HFFc6 (cell line): ENCODE measurements around the gene DEPDC7. TPM values are rescaled to one million over a fixed set of nuclear protein-coding genes. Genes with fewer than 3 reads are reported as not detected.

Source experiments
- DNase-seq: peaks from one replicate; pipeline ENCODE4 v3.0.0-alpha.2; 2018
- H3K27ac Mint-ChIP-seq: 2 replicates; pipeline ENCODE4 v1.8.0; 2020; ENCODE audit warnings: mild to moderate bottlenecking, mixed read lengths
- H3K27me3 Mint-ChIP-seq: 2 replicates; pipeline ENCODE4 v1.8.0; 2021; ENCODE audit warnings: mild to moderate bottlenecking, moderate library complexity, mixed read lengths; ENCODE audit not compliant: insufficient read depth
- H3K36me3 Mint-ChIP-seq: 2 replicates; pipeline ENCODE4 v1.8.0; 2021; ENCODE audit warnings: low read depth, mixed read lengths
- H3K4me1 Mint-ChIP-seq: 2 replicates; pipeline ENCODE4 v1.8.0; 2020; ENCODE audit warnings: low read depth, mixed read lengths
- H3K4me3 Mint-ChIP-seq: 2 replicates; pipeline ENCODE4 v1.8.0; 2020; ENCODE audit warnings: mild to moderate bottlenecking, moderate library complexity, mixed read lengths
- H3K9me3 Mint-ChIP-seq: 2 replicates; pipeline ENCODE4 v1.8.0; 2020; ENCODE audit warnings: mild to moderate bottlenecking, mixed read lengths
- total RNA-seq, 6 experiments: library from RNA; stranded (reverse); fragmentation: NEBNext Ultra II Directional; extraction: Animal tissue kit (Norgen Biotek cat#: 25700); gene quantifications; 2 replicates in 1 of 6; 3 replicates in 5 of 6; pipeline ENCODE4 v1.2.3, GENCODE V29; 2021
- TF ChIP-seq, protein P1 (sequence below): fragments of 200-600 bp; sonication (generic); IDR thresholded peaks from 2 replicates; pipeline ENCODE4 v1.5.0; 2021; ENCODE audit warnings: antibody characterized with exemption, mild to moderate bottlenecking

The DEPDC7 gene
- total RNA-seq, 6 experiments from 2014 or later = 14.5 to 19.1 (median 14.9) TPM

- Mint-ChIP-seq H3K4me1 (peaks cover 26% of the 10 kb centered on the region), H3K4me3 (no peak overlapping the region), H3K27me3 (peaks cover 6% of the 10 kb centered on the region)
Observed at GRCh38 chr11:33067294-33067693, 51.6 kb downstream of the DEPDC7 start.

DNA sequence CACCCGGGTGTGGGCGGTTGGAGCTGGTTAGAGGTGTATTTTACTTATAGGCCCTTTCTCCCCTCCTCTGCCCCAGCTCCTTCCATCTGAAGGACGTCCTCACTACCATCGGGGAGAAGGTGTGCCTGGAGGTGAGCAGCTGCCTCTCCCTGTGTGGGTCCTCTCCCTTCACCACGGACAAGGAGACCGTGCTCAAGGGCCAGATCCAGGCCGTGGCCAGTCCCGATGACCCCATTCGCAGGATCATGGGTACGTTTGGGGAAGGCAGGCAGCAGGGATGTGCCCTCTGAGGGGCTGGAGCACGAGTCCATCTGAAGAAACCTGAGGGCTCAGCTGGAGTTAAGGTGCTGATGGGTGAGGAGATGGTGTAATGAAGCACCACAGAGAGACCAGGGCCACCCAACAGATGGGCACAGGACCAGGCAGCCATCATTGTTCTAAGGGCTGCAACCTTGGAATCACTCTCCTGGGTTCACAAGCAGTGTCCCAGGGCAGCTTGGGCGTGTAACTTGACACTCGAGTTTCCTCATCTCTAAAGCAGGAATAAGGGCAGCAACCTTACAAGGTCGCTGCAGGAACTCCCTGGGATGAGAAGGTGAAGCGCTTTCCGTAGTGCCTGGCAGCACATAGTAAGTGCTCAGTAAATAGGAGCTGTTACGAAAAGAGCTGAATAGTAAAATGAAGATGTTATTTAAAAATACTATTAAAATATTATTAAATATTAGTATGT, 53.1 kb downstream of the DEPDC7 start:
- Mint-ChIP-seq H3K4me3 (no peak overlapping the region), H3K36me3 (peaks cover 43% of the 10 kb centered on the region), H3K9me3 (no peaks in the 10 kb centered on the region), H3K27me3 (peaks cover 6% of the 10 kb centered on the region), H3K27ac (no peak overlapping the region), H3K4me1 (peaks cover 11% of the 10 kb centered on the region)
- no peak for DNase-seq
- TF ChIP-seq, protein P1, sequence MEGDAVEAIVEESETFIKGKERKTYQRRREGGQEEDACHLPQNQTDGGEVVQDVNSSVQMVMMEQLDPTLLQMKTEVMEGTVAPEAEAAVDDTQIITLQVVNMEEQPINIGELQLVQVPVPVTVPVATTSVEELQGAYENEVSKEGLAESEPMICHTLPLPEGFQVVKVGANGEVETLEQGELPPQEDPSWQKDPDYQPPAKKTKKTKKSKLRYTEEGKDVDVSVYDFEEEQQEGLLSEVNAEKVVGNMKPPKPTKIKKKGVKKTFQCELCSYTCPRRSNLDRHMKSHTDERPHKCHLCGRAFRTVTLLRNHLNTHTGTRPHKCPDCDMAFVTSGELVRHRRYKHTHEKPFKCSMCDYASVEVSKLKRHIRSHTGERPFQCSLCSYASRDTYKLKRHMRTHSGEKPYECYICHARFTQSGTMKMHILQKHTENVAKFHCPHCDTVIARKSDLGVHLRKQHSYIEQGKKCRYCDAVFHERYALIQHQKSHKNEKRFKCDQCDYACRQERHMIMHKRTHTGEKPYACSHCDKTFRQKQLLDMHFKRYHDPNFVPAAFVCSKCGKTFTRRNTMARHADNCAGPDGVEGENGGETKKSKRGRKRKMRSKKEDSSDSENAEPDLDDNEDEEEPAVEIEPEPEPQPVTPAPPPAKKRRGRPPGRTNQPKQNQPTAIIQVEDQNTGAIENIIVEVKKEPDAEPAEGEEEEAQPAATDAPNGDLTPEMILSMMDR = no peak

More at GRCh38 chr11:33067294-33067693, 51.6 kb downstream of the DEPDC7 start:
- no peak overlapping the region for H3K27ac Mint-ChIP-seq
- TF ChIP-seq, protein P1 = no peak
- no peak for DNase-seq
- H3K9me3 Mint-ChIP-seq = no peaks in the 10 kb centered on the region
- H3K36me3 Mint-ChIP-seq = peaks cover 42% of the 10 kb centered on the region

- DNase-seq = no peak
- H3K27me3 Mint-ChIP-seq = peaks cover 3% of the 10 kb centered on the region
- no peak overlapping the region for H3K4me3 Mint-ChIP-seq
- no peaks in the 10 kb centered on the region for H3K9me3 Mint-ChIP-seq
- TF ChIP-seq, protein P1 = no peak
- no peaks in the 10 kb centered on the region for H3K4me1 Mint-ChIP-seq
- H3K27ac Mint-ChIP-seq = no peak overlapping the region
- H3K36me3 Mint-ChIP-seq = peaks cover 42% of the 10 kb centered on the region
Observed at GRCh38 chr11:33072465-33072864, 56.8 kb downstream of the DEPDC7 start.

Other genes with a start within 250 kb of the DEPDC7 start
- gene CCDC73, start 221.2 kb upstream of the DEPDC7 start, total RNA-seq = not detected
- not detected for gene PRRG4, start 186.0 kb upstream of the DEPDC7 start, total RNA-seq
- 10 to 100 TPM; 20.2 to 26.4 (median 24.0) TPM for gene QSER1, start 123.1 kb upstream of the DEPDC7 start, total RNA-seq
- 10 to 100 TPM; 34.9 to 38.7 (median 36.9) TPM for gene TCP11L1, start 23.7 kb downstream of the DEPDC7 start, total RNA-seq
- gene CSTF3, start 145.6 kb downstream of the DEPDC7 start, total RNA-seq = 10 to 100 TPM; 28.9 to 39.5 (median 35.6) TPM
- gene HIPK3, start 241.5 kb downstream of the DEPDC7 start, total RNA-seq = 10 to 100 TPM; 40.8 to 52.5 (median 47.3) TPM